ENCODE data around the gene DNAL4.

DNAL4 gene

DNA sequence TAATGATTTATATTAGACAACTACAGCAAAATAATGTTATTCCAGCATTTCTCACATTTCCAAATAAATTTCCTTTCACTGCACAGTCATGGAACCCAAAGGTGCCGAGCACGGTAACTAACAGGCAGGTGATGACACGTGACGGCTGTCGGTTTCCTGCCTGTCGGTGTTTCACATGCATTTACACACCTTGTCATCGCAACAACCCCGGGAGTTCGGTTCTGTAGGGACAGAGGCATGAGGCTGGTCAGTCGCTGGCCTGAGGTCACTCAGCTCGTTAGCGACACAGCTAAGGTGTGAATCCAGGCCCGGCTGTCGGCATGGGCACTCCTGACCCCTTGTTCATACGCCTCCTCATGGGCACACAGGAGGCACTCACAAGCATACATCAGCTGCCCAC is 9.9 kb downstream of the DNAL4 start:
- DNase-seq, result no peak

DNA sequence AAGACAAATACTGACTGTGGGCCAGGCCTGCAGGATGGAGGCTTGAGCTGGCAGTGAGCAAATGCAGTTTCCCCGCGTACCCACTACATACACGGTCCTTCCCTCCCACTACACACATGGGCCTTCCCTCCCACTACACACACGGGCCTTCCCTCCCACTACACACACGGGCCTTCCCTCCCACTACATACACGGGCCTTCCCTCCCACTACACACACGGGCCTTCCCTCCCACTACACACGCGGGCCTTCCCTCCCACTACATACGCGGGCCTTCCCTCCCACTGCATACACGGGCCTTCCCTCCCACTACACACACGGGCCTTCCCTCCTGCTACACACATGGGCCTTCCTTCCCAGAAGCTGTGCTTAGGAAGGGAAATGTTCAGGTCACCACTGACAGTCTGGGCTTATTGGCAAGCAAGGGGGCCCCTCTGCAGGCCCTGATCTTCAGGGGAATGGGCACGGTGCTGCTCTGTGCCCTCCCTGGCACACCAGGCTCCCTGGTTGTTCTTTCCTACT is 10.8 kb downstream of the DNAL4 start:
- DNase-seq, result no peak

DNA sequence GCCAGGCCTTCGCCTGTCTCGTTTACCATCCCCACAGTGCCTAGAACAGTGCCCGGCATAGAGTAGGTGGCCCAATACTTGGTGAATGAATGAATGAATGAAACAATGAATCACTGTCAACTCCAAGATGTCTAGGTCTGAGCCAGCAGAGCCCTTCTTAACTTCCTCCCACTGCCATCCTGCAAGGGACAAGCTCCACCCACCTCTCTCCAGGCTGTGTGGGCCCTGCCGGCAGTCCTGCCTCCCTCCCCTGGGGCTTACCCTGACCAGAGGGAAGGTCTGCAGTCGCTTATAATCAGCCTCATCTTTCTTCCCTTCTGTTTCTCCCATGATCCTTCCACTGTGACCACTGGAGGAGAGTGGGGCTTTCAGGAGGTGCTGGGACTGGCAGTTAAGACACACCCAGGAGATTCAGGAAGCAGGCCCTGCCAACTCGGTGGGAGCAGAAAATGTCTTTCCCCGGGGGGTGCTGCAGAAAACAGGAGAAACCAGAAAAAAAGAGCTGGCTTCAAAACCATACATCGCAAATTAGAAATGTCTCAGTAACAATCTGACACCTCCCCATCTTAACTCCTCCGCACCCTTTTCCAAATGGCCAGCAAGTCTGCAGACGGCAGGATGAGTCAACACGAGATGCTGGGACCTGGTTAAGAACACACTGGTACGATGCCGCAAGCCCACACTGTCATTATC is 11.4 kb downstream of the DNAL4 start:
- no peak for DNase-seq

DNA sequence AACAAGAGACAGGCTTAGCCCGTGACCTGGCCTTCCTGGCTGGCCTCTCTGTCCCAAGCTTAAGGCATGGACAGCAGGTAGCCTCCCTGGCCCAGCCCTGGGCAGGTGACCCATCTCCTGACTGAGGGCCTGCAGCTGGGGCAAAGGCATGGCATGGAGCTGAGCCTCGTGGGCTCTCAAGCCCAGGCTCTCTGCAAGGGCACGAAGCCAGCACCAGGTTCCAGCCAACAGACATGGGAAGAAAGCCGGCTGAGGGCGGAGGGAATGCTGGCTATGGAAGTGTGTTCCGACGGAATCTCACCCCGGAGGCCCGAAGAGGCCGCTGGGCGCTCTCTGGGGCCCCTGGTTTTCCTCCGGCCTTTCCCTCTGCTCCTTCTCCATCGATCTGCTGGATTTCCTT is 12.9 kb downstream of the DNAL4 start:
- DNase-seq, result no peak

DNA sequence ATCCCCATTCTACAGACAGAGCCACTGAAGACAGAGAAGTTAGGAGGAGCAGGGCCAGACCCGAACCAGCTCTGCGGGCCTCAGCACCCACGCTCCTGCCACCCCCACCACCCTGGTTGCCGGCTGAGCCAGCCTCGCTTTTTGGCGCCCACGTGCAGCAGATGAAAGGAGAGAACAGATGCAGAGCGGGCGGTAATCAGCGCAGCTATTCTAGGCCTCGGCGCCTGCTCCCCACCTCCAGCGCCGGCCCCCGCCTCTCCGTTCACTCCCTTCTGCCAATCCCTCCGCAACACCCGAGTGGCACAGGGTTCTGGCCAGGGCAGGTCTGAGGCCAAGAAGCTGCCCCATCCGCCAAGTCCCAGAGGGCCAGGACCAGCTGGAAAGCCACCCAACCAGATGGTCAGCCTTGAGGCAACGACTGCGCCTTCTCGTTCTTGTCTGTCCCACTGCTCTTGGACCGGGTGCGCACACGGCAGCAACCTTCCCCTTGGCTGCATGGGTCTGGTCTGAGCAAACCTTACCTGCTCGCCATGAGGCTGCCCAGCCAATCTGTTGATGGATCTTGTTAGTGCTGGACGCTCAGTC is 16.8 kb downstream of the DNAL4 start:
- DNase-seq, result no peak

DNA sequence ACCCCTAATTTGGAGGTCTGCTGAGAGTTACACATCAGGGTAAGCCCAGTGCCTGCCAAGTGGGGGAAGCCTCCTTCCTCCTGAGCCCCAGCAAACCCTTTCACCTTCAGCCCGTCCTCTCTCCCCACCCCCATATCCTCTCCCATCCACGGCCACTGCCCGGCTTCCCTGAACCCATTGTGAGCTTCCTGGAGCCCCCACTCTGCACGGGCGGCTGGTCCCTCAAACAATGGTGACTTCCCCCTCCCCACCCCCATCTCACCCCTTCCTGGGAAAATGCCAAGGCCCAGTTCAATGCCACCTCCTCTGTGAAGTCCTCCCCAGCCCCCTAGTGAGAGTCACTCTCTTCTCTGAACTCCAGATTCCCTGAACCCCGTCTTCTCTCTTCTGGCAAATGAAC is 17.9 kb downstream of the DNAL4 start:
- DNase-seq, result no peak

DNA sequence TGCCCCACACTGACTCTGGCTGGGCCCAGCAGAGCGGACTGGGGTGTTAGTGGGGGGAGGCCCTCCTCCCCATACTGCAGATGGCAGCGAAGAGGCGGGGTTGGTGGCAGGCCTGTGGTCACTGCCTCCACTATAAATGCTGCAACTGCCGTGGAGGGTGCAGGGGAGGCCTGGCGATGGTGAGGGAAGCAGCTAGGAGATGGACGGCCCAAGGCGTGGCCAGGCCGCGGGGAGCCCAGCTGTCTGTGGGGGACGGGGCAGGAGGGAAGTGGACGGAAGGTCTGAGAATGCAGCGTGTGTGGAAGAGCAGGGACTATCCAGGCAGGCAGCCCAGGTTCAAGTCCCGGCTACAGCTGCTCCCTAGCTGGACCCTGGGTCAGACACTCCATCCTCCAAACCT is 18.3 kb downstream of the DNAL4 start:
- no peak for DNase-seq

DNA sequence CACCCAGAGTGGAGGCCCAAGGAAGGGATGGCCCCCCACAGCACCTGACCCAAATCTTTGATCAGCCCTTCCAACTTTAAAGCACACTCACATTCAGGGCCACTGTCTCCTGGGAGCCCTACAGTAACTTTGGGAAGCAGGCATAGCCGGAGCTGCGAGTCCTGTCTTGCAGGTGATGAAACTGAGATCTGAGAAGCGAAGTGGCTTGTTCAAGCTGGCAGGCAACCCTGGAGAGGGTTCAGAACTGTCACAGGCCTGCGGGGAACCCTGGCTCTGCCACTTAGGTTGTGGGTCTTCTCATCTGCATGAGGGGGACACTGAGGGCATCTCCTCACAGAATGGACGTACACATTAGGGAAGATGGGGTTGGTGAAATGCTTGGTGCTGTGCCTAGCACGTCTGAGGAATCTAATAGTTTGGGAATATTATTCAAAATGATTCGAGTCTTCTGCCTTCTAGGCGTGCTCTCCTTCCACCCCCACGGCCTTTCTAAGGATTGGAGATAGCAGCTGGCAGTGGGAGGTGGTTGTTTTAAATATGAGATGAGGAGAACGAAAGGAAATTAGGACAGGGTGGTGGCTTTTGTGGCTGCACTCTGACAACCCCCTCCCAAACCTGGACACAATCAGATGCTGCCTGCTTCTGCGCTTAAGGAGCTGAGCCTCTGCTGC is 19.3 kb downstream of the DNAL4 start:
- no peak for DNase-seq

DNA sequence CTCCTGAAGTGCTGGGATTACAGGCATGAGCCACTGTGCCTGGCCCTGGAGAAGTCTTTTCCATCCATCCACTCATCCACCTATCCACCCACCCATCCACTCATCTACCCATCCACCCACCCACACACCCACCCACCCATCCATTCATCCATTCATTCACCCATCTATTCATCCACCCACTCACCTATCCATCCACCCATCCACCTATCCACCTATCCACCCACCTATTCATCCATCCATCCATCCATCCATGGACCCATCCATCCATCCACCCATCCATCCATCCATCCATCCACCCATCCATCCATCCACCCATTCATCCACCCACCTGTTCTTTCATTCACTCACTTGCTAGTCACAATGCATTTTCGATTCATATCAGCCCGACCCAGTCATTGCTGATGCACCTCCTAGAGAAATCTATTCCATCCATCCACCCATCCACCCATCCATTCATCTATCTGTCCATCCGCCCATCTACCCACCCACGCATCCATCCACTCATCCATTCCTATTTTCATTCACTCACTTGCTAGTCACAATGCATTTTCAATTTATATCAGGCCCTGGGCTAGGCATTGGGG is 20.5 kb downstream of the DNAL4 start:
- DNase-seq, result no peak

DNA sequence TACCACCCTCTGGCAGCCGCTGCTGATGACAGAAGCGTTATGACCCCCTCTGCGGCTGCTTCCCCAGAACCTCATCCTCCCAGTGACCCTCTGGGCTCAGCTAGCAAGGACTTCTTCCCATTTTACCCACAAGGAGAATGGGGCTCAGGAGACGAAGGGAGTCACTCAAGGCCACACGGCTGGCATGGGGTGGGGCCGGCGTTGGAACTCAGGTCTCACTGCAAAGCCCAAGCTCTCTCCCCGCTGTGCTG is 21.4 kb downstream of the DNAL4 start:
- no peak for DNase-seq

DNA sequence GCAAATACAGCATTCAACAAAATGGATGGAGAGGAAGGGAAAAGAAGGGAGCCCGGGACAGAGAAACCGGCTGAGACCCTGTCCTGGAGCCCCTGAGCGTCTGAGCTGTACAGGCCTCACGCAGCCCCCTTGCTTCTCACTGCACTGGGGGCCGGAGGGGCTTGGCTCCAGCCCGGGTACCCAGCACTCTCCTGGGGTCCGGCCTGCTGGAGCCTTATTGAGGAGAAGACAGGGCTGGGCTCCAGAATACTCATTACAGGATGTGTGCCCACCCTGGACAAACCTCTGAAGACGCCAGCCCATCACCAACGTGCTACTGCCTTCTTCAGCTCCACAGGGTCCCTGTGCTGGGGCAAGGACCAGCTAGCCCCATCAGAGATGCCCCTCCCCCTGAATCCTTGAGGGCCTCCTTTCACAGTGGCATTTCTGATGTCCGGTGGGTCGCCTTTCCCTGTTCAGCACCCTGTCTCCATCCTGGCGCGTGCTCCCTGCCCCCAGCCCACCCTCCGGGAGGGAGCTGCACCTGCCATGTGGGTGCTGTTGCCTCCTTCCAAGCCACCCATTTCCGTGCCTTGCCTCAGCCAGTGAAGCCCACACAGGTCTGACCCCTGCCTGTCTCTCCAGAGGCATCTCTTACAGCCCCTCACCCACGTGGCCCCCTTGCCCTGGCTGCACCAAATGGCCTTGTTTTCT is 23.5 kb downstream of the DNAL4 start:
- DNase-seq, result no peak

DNA sequence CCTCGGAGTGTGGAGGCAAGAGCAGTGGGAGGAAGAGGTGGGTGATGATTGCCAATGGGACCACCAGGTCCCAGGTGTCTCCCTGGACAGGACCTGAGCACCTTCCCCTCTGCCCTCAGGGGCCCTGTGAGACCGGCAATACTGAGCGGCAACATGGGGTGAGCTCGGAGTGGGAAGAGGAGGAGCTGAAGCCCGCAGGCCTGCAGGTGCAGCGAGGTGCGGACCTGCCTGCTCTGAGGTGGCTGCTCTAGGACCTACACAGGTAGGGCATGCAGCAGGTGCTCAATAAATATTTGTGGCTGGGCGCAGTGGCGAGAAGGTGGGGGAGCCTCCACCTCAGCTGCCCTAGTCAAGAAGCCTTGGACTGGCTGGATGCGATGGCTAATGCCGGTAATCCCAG is 25.9 kb downstream of the DNAL4 start:
- DNase-seq, result no peak

DNA sequence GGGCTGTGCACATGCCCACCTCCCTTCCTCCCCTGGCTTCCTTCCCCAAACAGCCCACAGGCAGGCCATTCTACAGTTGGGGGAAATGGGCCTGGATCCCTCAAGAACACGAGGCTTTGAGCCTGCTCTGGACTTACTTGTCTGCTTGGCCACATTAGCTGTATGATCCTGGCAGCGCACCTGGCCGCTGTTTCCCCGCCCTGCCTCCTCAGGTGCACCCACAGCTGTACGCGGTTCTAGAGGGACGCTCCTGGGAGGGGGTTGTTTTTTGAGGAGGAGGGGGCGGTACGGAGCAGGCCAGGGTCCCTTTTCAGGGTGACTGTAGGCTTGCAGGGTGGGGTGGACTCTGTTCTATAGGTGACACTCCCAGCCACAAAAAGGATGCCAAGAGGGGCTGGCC is 26.6 kb downstream of the DNAL4 start:
- DNase-seq, result no peak

DNA sequence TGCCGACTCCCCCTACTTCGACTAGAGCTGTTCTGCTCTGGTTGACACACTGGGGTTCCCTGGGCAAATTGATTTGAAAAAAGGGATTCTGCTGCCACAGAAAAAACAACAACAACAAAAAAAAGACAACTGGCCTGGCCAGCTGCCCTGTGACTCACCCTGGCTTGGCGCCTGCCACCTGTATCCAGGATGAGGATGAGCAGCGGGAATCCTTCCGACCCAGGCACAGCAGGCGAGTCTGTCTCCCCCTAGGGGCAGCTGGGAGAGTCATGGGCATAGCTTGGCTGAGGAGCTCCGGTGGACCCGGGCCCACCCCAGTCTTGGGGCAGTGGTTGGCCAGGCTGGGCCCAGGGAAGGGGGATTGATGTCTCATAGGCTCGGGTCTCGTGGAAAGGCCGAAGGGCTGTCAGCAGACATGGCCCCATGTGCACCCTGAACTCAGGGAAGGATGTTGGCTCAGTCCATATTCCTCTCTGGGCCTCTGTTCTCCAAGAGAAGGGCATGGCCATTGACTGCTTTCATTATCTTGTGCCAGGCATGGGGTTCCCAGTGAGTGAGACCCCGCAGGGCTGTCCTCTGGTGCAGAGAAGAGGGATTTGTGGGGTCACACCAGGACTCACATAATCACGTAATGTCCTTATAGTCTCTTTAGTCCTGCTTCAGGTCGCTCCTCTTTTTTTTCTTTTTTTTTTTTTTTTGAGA is 27.7 kb downstream of the DNAL4 start:
- peak; percentile 27 for DNase-seq

DNA sequence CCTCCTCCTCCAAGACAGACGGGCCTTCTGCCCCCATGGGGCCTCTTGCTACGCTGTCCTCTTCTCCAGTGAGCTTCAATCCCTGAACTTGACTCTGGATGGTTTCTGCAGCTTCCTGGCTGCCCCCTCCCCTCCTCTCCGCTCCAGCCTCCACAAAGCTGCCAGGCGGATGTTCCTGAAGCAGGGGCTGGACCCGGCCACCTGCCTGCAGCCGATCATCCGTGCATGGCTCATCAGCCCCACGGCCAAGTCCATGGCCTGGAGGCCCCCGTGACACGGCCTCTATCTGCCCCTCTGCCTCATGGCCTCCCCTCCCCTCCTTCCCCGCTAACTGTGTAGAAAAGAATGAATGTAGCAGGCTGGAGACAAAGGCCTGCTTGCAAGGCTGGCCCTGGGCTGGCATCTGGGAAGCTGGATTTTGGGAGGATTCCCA is 31.4 kb downstream of the DNAL4 start:
- no peak for DNase-seq

DNA sequence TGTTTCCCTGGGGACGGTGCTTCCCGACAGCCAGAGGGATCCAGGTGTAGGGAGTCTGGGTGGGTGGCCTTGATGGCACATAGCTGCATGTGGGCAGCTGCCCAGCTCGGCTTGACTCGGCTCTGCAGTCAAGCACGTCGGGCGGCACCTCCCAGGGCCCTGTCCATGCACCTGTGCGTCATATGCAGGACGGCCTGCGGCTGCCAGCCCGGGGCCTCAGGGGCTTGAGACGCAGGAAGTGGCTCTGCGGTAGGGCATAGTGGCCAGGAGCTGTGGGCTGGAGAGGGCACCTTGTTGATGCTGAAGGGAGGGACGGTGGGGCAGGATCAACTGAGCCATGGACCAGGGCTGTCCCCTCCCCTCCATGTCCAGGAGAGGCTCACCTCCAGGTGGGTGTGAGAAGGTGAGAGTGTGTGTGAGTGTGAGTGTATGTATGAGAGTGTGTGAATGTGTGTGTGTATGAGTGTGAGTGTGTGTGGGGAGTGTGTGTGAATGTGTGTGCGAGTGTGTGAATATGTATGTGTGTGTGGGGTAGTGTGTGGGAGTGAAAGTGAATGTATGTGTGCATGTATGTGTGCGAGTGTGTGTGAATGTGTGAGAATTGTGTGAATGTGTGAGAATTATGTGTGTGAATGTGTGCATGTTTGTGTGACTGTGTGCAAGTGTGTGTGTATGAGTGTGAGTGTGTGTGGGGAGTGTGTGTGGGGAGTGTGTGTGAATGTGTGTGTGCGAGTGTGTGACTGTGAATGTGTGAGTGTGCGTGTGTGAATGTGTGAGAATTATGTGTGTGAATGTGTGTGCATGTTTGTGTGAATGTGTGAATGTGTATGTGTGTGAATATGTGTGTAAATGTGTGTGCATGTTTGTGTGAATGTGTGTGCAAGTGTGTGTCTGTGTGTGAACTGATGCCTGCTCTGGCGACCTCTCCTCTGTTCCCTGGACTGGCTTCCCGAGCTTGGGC is 32.5 kb downstream of the DNAL4 start:
- no peak for DNase-seq

DNA sequence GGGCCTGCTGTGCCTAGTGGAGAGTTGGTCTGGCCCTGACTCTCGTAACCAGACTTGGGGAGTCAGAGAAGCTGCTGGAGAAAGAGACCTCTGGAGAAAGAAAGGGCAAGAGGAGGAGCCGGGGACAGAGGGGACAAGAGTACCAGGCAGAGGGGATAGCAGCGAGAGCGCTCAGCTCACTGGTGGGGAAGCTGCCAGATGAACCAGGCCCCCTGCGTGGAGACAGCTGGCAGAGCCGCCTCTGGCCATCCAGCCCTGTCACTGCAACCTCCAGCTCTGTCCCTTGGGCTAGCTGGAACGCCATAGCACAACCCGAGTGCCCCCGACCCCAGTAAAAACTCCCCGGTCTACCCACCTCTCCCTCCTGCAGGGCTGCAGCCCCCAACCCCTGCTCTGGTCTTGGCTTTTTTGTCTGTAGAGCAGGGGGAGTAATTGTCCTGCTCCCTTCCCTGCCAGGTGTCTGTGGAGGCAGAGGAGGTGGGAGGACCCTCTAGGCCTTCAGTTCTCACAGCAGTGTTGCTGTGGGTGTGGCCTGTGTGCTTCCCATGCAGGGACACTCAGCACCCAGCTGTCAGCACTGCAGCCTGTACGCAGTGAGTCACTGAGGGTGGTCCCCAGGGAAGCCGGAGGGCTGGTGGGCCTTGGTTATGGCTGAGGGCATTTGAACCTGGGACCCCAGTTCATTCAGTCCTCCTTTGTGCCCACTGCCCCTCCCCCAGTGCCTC is 33.3 kb downstream of the DNAL4 start:
- DNase-seq, result no peak

DNA sequence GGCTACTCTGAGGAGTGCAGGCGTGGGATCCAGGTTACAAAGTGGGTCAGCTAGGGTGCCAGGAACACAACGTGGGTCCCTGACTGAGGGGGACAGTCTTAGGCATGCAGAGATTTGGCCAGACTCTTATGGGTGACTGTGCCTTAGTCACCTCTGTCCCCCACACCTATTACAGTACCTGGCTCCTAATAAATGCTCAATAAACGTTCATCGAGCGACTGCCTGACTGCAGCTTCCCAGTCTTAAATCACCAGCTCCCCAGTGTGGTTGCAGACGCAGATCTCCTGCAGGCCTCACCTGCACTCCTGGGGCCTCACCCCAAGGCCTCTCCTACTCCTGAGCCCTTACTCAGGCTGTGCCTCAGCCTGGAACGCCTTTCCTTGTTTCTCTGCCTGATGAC is 34.9 kb downstream of the DNAL4 start:
- no peak for DNase-seq

DNA sequence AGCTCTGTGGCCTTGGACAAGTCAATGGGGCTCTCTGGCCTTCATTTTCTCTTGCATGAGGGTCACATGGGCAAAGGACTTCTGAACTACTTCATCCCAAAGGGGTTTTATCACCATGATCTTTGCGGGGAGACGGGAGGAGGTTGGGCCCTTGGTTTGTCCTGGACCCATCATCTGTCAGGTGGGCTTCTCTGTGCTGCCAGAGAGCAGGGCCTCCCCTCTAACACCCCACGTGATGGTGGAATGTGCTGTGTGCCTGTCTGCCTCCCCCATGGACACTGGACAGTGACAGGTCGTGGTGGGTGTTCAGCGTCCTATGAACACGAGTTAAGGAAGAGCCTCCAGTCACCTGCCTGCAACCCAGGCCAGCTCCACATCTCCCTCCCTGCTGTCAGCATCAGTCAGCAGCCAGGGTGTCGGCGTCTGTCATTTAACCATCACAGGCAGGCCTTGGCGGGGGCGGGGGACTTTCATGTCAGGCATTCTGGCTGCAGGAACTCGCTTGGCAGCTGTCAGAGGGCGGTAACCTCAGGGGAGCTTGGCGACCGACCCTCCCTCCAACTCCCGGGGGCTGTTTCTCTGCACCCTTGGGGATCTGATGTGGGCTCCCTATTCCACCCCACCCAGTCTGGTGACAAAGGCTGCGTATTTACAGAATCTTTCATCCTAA is 35.5 kb downstream of the DNAL4 start:
- DNase-seq, result peak; percentile 51

DNA sequence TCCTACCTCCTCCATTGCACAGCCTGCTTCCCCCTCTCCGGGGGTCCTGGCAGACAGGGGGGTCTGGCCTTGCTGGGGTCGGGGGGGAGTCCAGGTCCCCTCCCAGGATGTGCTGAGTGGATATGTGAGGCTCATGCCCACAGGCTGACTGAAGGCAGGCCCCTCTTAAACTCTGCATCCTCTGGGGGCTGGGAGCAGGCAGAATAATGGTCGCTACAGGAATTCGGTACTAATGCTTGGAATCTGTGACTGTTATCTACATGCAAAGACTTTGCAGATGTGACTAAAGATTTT is 36.5 kb downstream of the DNAL4 start:
- DNase-seq, result no peak

Data from activated effector memory CD4-positive, alpha-beta T cell treated with Interleukin-2 at 50 U/mL for 16 hours (primary cell).